Brain microvascular endothelial cell (primary cell): ENCODE results near the gene HBS1L.

Experiments
- DNase-seq: peaks from one replicate; pipeline ENCODE4 v3.0.0-alpha.2; 2020
- H3K27ac ChIP-seq: fragments of 250-450 bp; sonication (Bioruptor Pico); 2 replicates; pipeline ENCODE4 v1.5.1; 2020; ENCODE audit warnings: mild to moderate bottlenecking, moderate library complexity
- H3K27me3 ChIP-seq: fragments of 250-450 bp; sonication (Bioruptor Pico); replicated peaks from 2 replicates; pipeline ENCODE4 v1.5.1; 2020; ENCODE audit warnings: mild to moderate bottlenecking
- H3K36me3 ChIP-seq: fragments of 250-450 bp; sonication (Bioruptor Pico); replicated peaks from 2 replicates; pipeline ENCODE4 v1.5.1; 2020; ENCODE audit warnings: mild to moderate bottlenecking
- H3K4me3 ChIP-seq: 2 replicates; pipeline ENCODE4 v1.5.1; 2011; ENCODE audit warnings: low read depth, mild to moderate bottlenecking, control low read depth, low read length, moderate library complexity
- CTCF ChIP-seq: IDR thresholded peaks from 2 replicates; pipeline ENCODE4 v1.5.1; 2011; ENCODE audit warnings: low read depth, mild to moderate bottlenecking, moderate library complexity, low read length, control low read depth, inconsistent platforms; ENCODE audit errors: missing control alignments
- in situ Hi-C: cut with HindIII; loops from 2 replicates; pipeline ENCODE4 v1.10.0; 2017; ENCODE audit warnings: low sequenced_read_pairs, low pct_ligation_motif_present

The HBS1L gene

GRCh38 chr6:134910593-134910935, 144.1 kb downstream of the HBS1L start:
- in situ Hi-C loops, result no loop called here
- DNase-seq, result no peak
- no peaks in the 10 kb centered on the region for H3K36me3 ChIP-seq
- TF ChIP-seq CTCF, result no peak
- H3K27me3 ChIP-seq, result no peaks in the 10 kb centered on the region
- no peak overlapping the region for H3K4me3 ChIP-seq
- H3K27ac ChIP-seq, result peak overlapping the region; percentile 89
